MM.1S (cell line): Measurements from ENCODE around the gene C11orf87.

ENCODE experiments used
- EZH2 ChIP-seq: fragments of 300-600 bp; sonication (generic); optimal IDR thresholded peaks from 2 replicates; pipeline ENCODE3; 2017; ENCODE audit warnings: low read depth, mild to moderate bottlenecking, antibody characterized with exemption, low read length, mixed read lengths
- EZH2phosphoT487 ChIP-seq: fragments of 300-600 bp; sonication (generic); IDR thresholded peaks from 2 replicates; pipeline ENCODE4 v1.6.1; 2018; ENCODE audit warnings: antibody characterized with exemption, low read length
- TF ChIP-seq, protein P1 (sequence below): fragments of 300-600 bp; sonication (generic); IDR thresholded peaks from 2 replicates; pipeline ENCODE4 v1.5.1; 2016; ENCODE audit warnings: antibody characterized with exemption, low read length, mixed read lengths

DNA sequence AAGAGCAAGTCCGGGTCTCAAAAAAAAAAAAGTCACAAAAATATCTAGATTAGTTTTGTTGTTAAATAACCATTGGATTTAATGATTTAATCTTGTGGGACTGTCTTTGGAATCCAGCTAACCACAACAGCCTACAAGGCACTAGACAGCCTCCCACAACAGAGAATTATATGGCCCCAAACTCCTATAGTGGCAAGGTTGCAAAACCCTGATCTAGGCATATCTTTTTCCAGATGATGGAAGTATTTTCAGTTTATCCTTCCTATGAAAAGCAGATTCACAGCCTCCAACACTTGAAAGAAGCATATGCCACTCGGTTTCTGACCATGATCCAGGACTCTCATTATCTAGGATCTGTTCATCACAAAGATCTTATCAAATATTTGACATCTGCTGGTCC is 5.4 kb upstream of the C11orf87 start:
- TF ChIP-seq, protein P1, sequence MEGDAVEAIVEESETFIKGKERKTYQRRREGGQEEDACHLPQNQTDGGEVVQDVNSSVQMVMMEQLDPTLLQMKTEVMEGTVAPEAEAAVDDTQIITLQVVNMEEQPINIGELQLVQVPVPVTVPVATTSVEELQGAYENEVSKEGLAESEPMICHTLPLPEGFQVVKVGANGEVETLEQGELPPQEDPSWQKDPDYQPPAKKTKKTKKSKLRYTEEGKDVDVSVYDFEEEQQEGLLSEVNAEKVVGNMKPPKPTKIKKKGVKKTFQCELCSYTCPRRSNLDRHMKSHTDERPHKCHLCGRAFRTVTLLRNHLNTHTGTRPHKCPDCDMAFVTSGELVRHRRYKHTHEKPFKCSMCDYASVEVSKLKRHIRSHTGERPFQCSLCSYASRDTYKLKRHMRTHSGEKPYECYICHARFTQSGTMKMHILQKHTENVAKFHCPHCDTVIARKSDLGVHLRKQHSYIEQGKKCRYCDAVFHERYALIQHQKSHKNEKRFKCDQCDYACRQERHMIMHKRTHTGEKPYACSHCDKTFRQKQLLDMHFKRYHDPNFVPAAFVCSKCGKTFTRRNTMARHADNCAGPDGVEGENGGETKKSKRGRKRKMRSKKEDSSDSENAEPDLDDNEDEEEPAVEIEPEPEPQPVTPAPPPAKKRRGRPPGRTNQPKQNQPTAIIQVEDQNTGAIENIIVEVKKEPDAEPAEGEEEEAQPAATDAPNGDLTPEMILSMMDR, result no peak
- TF ChIP-seq EZH2phosphoT487 (no peak), EZH2 (no peak)
